Measurements from ENCODE around the gene GNG12.

DNA sequence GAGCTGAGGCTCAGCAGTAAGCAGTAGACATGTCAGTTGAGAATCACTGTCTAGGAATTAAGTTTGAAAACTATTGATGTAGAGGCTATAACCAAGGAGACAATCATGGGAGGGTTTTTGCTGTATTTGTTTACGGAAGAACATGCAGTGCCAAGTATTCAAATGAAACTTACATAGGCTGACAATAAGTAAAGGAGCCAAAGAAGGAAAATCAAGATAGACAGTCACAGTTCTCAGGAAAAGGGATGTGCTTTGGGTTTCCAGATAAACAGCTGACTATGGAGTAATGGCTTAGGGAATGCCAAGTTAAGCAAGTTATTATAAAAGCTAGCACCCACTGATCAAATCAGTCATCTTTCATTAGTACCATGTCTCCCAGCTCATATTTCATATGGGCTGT lies 21.5 kb downstream of the GNG12 start:
- TF ChIP-seq, protein P1, sequence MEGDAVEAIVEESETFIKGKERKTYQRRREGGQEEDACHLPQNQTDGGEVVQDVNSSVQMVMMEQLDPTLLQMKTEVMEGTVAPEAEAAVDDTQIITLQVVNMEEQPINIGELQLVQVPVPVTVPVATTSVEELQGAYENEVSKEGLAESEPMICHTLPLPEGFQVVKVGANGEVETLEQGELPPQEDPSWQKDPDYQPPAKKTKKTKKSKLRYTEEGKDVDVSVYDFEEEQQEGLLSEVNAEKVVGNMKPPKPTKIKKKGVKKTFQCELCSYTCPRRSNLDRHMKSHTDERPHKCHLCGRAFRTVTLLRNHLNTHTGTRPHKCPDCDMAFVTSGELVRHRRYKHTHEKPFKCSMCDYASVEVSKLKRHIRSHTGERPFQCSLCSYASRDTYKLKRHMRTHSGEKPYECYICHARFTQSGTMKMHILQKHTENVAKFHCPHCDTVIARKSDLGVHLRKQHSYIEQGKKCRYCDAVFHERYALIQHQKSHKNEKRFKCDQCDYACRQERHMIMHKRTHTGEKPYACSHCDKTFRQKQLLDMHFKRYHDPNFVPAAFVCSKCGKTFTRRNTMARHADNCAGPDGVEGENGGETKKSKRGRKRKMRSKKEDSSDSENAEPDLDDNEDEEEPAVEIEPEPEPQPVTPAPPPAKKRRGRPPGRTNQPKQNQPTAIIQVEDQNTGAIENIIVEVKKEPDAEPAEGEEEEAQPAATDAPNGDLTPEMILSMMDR (IDR thresholded peaks at IDR 0.05 in 4 of 5, conservative IDR thresholded peaks at IDR 0.05 in 1 of 5): no peak
- no peak for TF ChIP-seq POLR2A (IDR thresholded peaks at IDR 0.05)
